HEK293 (cell line): ENCODE data around the gene NUB1.

Experiments
- SP2 ChIP-seq: fragments of 450-650 bp; formaldehyde crosslinking; IDR thresholded peaks from 2 replicates; pipeline ENCODE4 v1.5.1; 2016; ENCODE audit warnings: missing biosample characterization, missing genetic modification characterization
- ZBTB10 ChIP-seq: fragments of 450-650 bp; formaldehyde crosslinking; IDR thresholded peaks from 2 replicates; pipeline ENCODE4 v1.5.1; 2016; ENCODE audit warnings: missing biosample characterization, missing genetic modification characterization
- ZBTB21 ChIP-seq: fragments of 450-650 bp; formaldehyde crosslinking; IDR thresholded peaks from 2 replicates; pipeline ENCODE4 v1.5.1; 2017; ENCODE audit warnings: missing biosample characterization, missing genetic modification characterization
- ZNF311 ChIP-seq: fragments of 450-650 bp; formaldehyde crosslinking; IDR thresholded peaks from 2 replicates; pipeline ENCODE4 v1.5.1; 2017; ENCODE audit warnings: missing biosample characterization, missing genetic modification characterization, borderline replicate concordance
- ZNF624 ChIP-seq: fragments of 450-650 bp; formaldehyde crosslinking; IDR thresholded peaks from 2 replicates; pipeline ENCODE4 v1.5.1; 2017; ENCODE audit warnings: missing biosample characterization, missing genetic modification characterization
- TF ChIP-seq, protein P1 (sequence below): fragments of 450-650 bp; formaldehyde crosslinking; IDR thresholded peaks from 2 replicates; pipeline ENCODE4 v1.5.1; 2016; ENCODE audit warnings: missing biosample characterization, missing genetic modification characterization

DNA sequence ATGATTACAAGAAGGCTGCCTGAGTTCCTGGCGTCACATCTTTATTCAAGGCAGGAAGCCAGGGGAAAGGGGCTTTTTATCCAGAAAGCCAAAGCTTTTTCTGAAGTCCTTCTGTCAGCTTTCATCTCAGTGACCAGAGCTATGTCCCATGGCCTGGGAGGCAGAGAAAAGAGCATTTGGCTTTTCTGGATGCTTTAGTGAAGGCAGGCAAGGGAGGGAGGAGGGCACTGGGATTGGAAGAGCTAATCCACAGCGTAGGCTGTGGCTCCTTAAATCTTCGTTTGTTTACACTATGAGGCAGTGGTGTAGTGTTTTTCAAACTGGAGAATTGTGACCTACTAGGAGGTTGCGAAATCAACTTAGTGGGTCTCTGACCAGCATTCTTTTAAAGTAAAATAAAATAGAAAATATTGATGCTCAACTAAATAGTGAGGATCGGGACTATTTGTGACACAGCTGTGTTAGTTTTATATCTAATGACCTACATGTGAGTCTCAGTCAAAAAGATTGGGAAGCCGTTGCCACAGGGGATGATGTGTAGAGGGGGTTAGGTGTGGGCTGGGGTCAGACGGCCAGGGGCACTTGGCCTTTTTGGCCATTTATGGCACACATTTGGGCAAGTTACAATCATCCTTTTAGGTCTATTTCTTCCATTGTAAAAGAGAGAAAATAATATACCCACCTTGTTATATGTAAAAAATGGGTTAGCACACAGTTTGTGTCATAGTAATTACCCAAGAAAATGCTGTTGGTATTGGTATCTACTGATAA lies 84.2 kb downstream of the NUB1 start:
- TF ChIP-seq, protein P1, sequence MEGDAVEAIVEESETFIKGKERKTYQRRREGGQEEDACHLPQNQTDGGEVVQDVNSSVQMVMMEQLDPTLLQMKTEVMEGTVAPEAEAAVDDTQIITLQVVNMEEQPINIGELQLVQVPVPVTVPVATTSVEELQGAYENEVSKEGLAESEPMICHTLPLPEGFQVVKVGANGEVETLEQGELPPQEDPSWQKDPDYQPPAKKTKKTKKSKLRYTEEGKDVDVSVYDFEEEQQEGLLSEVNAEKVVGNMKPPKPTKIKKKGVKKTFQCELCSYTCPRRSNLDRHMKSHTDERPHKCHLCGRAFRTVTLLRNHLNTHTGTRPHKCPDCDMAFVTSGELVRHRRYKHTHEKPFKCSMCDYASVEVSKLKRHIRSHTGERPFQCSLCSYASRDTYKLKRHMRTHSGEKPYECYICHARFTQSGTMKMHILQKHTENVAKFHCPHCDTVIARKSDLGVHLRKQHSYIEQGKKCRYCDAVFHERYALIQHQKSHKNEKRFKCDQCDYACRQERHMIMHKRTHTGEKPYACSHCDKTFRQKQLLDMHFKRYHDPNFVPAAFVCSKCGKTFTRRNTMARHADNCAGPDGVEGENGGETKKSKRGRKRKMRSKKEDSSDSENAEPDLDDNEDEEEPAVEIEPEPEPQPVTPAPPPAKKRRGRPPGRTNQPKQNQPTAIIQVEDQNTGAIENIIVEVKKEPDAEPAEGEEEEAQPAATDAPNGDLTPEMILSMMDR (tag by site-specific recombination), result no peak
- TF ChIP-seq ZBTB21 (tag by site-specific recombination) (no peak), ZBTB10 (tag by site-specific recombination) (no peak), SP2 (tag by site-specific recombination) (no peak), ZNF311 (tag by site-specific recombination) (no peak), ZNF624 (tag by site-specific recombination) (no peak)
